ENCODE data around the gene SLC26A1. TPM values are rescaled to one million over a fixed set of nuclear protein-coding genes. Genes with fewer than 3 reads are reported as not detected.

SLC26A1 gene
- total RNA-seq, 1 experiment from 2014 or later, result 0.16 TPM

GRCh38 chr4:955161-955921 is 37.9 kb downstream of the SLC26A1 start:
- CTCF ChIA-PET, result interaction anchor here (0.6 kb wide), 1 partner anchor 84 kb away, joined by 3 read pairs; no protein-coding TSS in a partner anchor
- no peak overlapping the region for H3K4me3 Mint-ChIP-seq (ENCODE audit: unreplicated experiment)
- no peak overlapping the region for H3K27ac Mint-ChIP-seq (ENCODE audit: low read depth, unreplicated experiment)
- intact Hi-C loops (cut with micrococcal nuclease), result no loop called here
- peaks cover 14% of the 10 kb centered on the region for H3K36me3 Mint-ChIP-seq (ENCODE audit: insufficient read depth, unreplicated experiment)
- no peak for TF ChIP-seq CTCF (IDR thresholded peaks at IDR 0.05; ENCODE audit: unreplicated experiment)
- POLR2A ChIA-PET, result interaction anchor here (0.7 kb wide), 1 partner anchor 9 kb away, joined by 3 read pairs; no protein-coding TSS in a partner anchor
- H3K27me3 Mint-ChIP-seq (ENCODE audit: insufficient read depth, unreplicated experiment), result no peaks in the 10 kb centered on the region
- BruUV-seq (replicated peaks), result no TSS peak
- no peaks in the 10 kb centered on the region for H3K9me3 Mint-ChIP-seq (ENCODE audit: unreplicated experiment)
- H3K4me1 Mint-ChIP-seq (ENCODE audit: insufficient read depth, unreplicated experiment), result no peaks in the 10 kb centered on the region
- DNase-seq (ENCODE audit: unreplicated experiment), result no peak

GRCh38 chr4:954211-955020 is 38.8 kb downstream of the SLC26A1 start:
- POLR2A ChIA-PET, result no interaction called here

GRCh38 chr4:953574-953915 is 39.7 kb downstream of the SLC26A1 start:
- ChIA-PET CTCF (no interaction called here), POLR2A (no interaction called here)
- no peak overlapping the region for H3K27ac Mint-ChIP-seq (ENCODE audit: low read depth, unreplicated experiment)
- H3K4me1 Mint-ChIP-seq (ENCODE audit: insufficient read depth, unreplicated experiment), result no peaks in the 10 kb centered on the region
- DNase-seq (ENCODE audit: unreplicated experiment), result no peak
- H3K9me3 Mint-ChIP-seq (ENCODE audit: unreplicated experiment), result no peaks in the 10 kb centered on the region
- no TSS peak for BruUV-seq (replicated peaks)
- intact Hi-C loops (cut with micrococcal nuclease), result no loop called here
- H3K36me3 Mint-ChIP-seq (ENCODE audit: insufficient read depth, unreplicated experiment), result peaks cover 1% of the 10 kb centered on the region
- no peak for TF ChIP-seq CTCF (IDR thresholded peaks at IDR 0.05; ENCODE audit: unreplicated experiment)
- no peak overlapping the region for H3K4me3 Mint-ChIP-seq (ENCODE audit: unreplicated experiment)
- H3K27me3 Mint-ChIP-seq (ENCODE audit: insufficient read depth, unreplicated experiment), result no peaks in the 10 kb centered on the region

More at GRCh38 chr4:954211-955020, 38.8 kb downstream of the SLC26A1 start:
- TF ChIP-seq CTCF (IDR thresholded peaks at IDR 0.05; ENCODE audit: unreplicated experiment), result no peak
- no peak for DNase-seq (ENCODE audit: unreplicated experiment)
- no peaks in the 10 kb centered on the region for H3K27me3 Mint-ChIP-seq (ENCODE audit: insufficient read depth, unreplicated experiment)
- H3K4me1 Mint-ChIP-seq (ENCODE audit: insufficient read depth, unreplicated experiment), result no peaks in the 10 kb centered on the region
- H3K9me3 Mint-ChIP-seq (ENCODE audit: unreplicated experiment), result no peaks in the 10 kb centered on the region
- no TSS peak for BruUV-seq (replicated peaks)
- peaks cover 6% of the 10 kb centered on the region for H3K36me3 Mint-ChIP-seq (ENCODE audit: insufficient read depth, unreplicated experiment)
- no peak overlapping the region for H3K27ac Mint-ChIP-seq (ENCODE audit: low read depth, unreplicated experiment)
- no peak overlapping the region for H3K4me3 Mint-ChIP-seq (ENCODE audit: unreplicated experiment)
- CTCF ChIA-PET, result no interaction called here
- intact Hi-C loops (cut with micrococcal nuclease), result no loop called here

- H3K27ac Mint-ChIP-seq (ENCODE audit: low read depth, unreplicated experiment), result no peak overlapping the region
- intact Hi-C loops (cut with micrococcal nuclease), result no loop called here
- BruUV-seq (replicated peaks), result no TSS peak
- no peaks in the 10 kb centered on the region for H3K4me1 Mint-ChIP-seq (ENCODE audit: insufficient read depth, unreplicated experiment)
- TF ChIP-seq CTCF (IDR thresholded peaks at IDR 0.05; ENCODE audit: unreplicated experiment), result no peak
- DNase-seq (ENCODE audit: unreplicated experiment), result no peak
- no peak overlapping the region for H3K4me3 Mint-ChIP-seq (ENCODE audit: unreplicated experiment)
- H3K27me3 Mint-ChIP-seq (ENCODE audit: insufficient read depth, unreplicated experiment), result no peaks in the 10 kb centered on the region
- H3K36me3 Mint-ChIP-seq (ENCODE audit: insufficient read depth, unreplicated experiment), result no peaks in the 10 kb centered on the region
- POLR2A ChIA-PET, result no interaction called here
- CTCF ChIA-PET, result no interaction called here
- H3K9me3 Mint-ChIP-seq (ENCODE audit: unreplicated experiment), result no peaks in the 10 kb centered on the region
These were observed 40.2 kb downstream of the SLC26A1 start for GRCh38 chr4:952881-953573.
